Measurements from ENCODE around the gene ALX1.

Gene ALX1

GRCh38 chr12:85348779-85349178, 68.8 kb downstream of the ALX1 start:
- DNase-seq = no peak
- no peaks in the 10 kb centered on the region for H3K27me3 ChIP-seq (replicated peaks; ENCODE audit: control insufficient read depth, insufficient read depth, low read length, poor library complexity, severe bottlenecking)

GRCh38 chr12:85350356-85350755, 70.3 kb downstream of the ALX1 start:
- Histone ChIP-seq H3K36me3 (ENCODE audit: control insufficient read depth, insufficient read depth, low read length) (no peaks in the 10 kb centered on the region), H3K4me3 (ENCODE audit: insufficient read depth, low read depth, low read length, poor library complexity, severe bottlenecking) (no peak overlapping the region)

More at GRCh38 chr12:85348779-85349178, 68.8 kb downstream of the ALX1 start:
- no peaks in the 10 kb centered on the region for H3K36me3 ChIP-seq (ENCODE audit: control insufficient read depth, insufficient read depth, low read length)
- no peak overlapping the region for H3K4me3 ChIP-seq (ENCODE audit: insufficient read depth, low read depth, low read length, poor library complexity, severe bottlenecking)
- H3K27ac ChIP-seq (ENCODE audit: insufficient read depth, low read length, poor library complexity, severe bottlenecking) = no peak overlapping the region
- no peaks in the 10 kb centered on the region for H3K9me3 ChIP-seq (ENCODE audit: control insufficient read depth, low read length)
- no peaks in the 10 kb centered on the region for H3K4me1 ChIP-seq (ENCODE audit: control insufficient read depth, insufficient read depth, low read length, poor library complexity, severe bottlenecking)

More at GRCh38 chr12:85350356-85350755, 70.3 kb downstream of the ALX1 start:
- Histone ChIP-seq H3K27me3 (replicated peaks; ENCODE audit: control insufficient read depth, insufficient read depth, low read length, poor library complexity, severe bottlenecking) (no peaks in the 10 kb centered on the region), H3K27ac (ENCODE audit: insufficient read depth, low read length, poor library complexity, severe bottlenecking) (no peak overlapping the region), H3K9me3 (ENCODE audit: control insufficient read depth, low read length) (no peaks in the 10 kb centered on the region), H3K4me1 (ENCODE audit: control insufficient read depth, insufficient read depth, low read length, poor library complexity, severe bottlenecking) (no peaks in the 10 kb centered on the region)
- DNase-seq = no peak
